ENCODE results near the gene SLC35F1.

DNA sequence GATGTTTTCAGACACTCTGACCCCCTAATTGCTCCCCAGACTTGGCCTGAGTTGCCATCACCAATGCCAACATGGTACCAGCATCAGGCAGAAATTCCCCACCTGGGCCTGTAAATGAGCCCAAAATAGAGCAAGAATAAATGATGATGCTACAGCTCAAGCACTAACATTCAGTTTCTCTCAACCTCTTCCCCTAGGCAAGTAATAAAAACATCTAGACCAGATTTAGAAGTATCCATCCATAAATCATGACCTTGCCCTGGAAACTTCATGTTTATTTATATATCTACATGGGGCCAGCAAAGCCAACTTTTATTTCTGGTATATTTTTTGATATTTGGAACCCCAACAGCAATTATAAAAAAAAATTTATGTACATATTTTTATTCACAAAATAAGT is 419.6 kb downstream of the SLC35F1 start:
- TF ChIP-seq CTCF (IDR thresholded peaks at IDR 0.05; ENCODE audit: low read depth, low read length, missing input control) (no peak), HNF4A (conservative IDR thresholded peaks at IDR 0.05) (no peak), HNF4G (IDR thresholded peaks at IDR 0.05) (no peak), RAD21 (IDR thresholded peaks at IDR 0.05) (no peak), YY1 (IDR thresholded peaks at IDR 0.05) (no peak), GABPA (IDR thresholded peaks at IDR 0.05 in 1 of 2, conservative IDR thresholded peaks at IDR 0.05 in 1 of 2) (no peak), SP1 (IDR thresholded peaks at IDR 0.05) (no peak), RXRA (IDR thresholded peaks at IDR 0.05) (no peak), ATF3 (IDR thresholded peaks at IDR 0.05) (no peak)
- TF ChIP-seq, protein P1, sequence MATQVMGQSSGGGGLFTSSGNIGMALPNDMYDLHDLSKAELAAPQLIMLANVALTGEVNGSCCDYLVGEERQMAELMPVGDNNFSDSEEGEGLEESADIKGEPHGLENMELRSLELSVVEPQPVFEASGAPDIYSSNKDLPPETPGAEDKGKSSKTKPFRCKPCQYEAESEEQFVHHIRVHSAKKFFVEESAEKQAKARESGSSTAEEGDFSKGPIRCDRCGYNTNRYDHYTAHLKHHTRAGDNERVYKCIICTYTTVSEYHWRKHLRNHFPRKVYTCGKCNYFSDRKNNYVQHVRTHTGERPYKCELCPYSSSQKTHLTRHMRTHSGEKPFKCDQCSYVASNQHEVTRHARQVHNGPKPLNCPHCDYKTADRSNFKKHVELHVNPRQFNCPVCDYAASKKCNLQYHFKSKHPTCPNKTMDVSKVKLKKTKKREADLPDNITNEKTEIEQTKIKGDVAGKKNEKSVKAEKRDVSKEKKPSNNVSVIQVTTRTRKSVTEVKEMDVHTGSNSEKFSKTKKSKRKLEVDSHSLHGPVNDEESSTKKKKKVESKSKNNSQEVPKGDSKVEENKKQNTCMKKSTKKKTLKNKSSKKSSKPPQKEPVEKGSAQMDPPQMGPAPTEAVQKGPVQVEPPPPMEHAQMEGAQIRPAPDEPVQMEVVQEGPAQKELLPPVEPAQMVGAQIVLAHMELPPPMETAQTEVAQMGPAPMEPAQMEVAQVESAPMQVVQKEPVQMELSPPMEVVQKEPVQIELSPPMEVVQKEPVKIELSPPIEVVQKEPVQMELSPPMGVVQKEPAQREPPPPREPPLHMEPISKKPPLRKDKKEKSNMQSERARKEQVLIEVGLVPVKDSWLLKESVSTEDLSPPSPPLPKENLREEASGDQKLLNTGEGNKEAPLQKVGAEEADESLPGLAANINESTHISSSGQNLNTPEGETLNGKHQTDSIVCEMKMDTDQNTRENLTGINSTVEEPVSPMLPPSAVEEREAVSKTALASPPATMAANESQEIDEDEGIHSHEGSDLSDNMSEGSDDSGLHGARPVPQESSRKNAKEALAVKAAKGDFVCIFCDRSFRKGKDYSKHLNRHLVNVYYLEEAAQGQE (IDR thresholded peaks at IDR 0.05): no peak

All from liver (tissue), 3 donors.